ENCODE results near the gene MGA. TPM values are rescaled to one million over a fixed set of nuclear protein-coding genes. Genes with fewer than 3 reads are reported as not detected.

MGA gene
- total RNA-seq, 4 donors from 2014 or later = 25.3 to 39.4 (median 31.5) TPM

- TF ChIP-seq POLR2A (IDR thresholded peaks at IDR 0.05; ENCODE audit: low read depth) (no peak), EP300 (IDR thresholded peaks at IDR 0.05) (no peak), POLR2AphosphoS5 (IDR thresholded peaks at IDR 0.05) (no peak), CTCF (IDR thresholded peaks at IDR 0.05) (no peak)
- Histone ChIP-seq H3K9me3 (no peaks in the 10 kb centered on the region), H3K4me1 (peaks cover 16 to 45% (median 35%) of the 10 kb centered on the region in 4 donors), H3K27ac (replicated peaks in 1 of 4) (no peak overlapping the region), H3K4me3 (no peak overlapping the region), H3K36me3 (no peaks in the 10 kb centered on the region), H3K27me3 (no peaks in the 10 kb centered on the region)
- DNase-seq (ENCODE audit: extremely low spot score) = no peak
- WGBS = 83% methylated on average over 2 of the region's 2 CpGs
- intact Hi-C loops (cut with DNase I) = no loop called here
Observed at GRCh38 chr15:41659190-41659589, 1.0 kb upstream of the MGA start.

GRCh38 chr15:41659855-41660234, 360 bp upstream of the MGA start:
- H3K27me3 ChIP-seq = no peaks in the 10 kb centered on the region
- 13% methylated on average over 21 of the region's 21 CpGs for WGBS
- H3K9me3 ChIP-seq = no peaks in the 10 kb centered on the region
- no peak for DNase-seq (ENCODE audit: extremely low spot score)
- TF ChIP-seq POLR2AphosphoS5 (IDR thresholded peaks at IDR 0.05) (no peak), EP300 (IDR thresholded peaks at IDR 0.05) (no peak), POLR2A (IDR thresholded peaks at IDR 0.05; ENCODE audit: low read depth) (no peak), CTCF (IDR thresholded peaks at IDR 0.05) (no peak)
- H3K36me3 ChIP-seq = no peaks in the 10 kb centered on the region
- peaks cover 16 to 51% (median 37%) of the 10 kb centered on the region in 4 donors for H3K4me1 ChIP-seq
- intact Hi-C loops (cut with DNase I) = loop anchor here (2.0 to 5.0 kb wide), 2 partner anchors 37 to 53 kb away; no protein-coding TSS in a partner anchor
- peak overlapping the region; percentile 72 to 86 (median 81) for H3K27ac ChIP-seq (replicated peaks in 1 of 4)
- peak overlapping the region; percentile 60 to 71 (median 64) for H3K4me3 ChIP-seq

- TF ChIP-seq EP300 (IDR thresholded peaks at IDR 0.05) = no peak
- peak overlapping the region; percentile 75 to 86 (median 81) for H3K27ac ChIP-seq (replicated peaks in 1 of 4)
- intact Hi-C loops (cut with DNase I) = loop anchor here (2.0 to 5.0 kb wide), 2 partner anchors 38 to 54 kb away; no protein-coding TSS in a partner anchor
Observed at GRCh38 chr15:41661078-41661517, 893 bp downstream of the MGA start.

GRCh38 chr15:41661518-41662225, 1.5 kb downstream of the MGA start:
- Histone ChIP-seq H3K36me3 (no peaks in the 10 kb centered on the region), H3K27ac (replicated peaks in 1 of 4) (peak overlapping the region; percentile 75 to 86 (median 81)), H3K4me3 (peak overlapping the region; percentile 60 to 71 (median 64)), H3K4me1 (peaks cover 16 to 53% (median 44%) of the 10 kb centered on the region in 4 donors), H3K9me3 (no peaks in the 10 kb centered on the region), H3K27me3 (no peaks in the 10 kb centered on the region)
- intact Hi-C loops (cut with DNase I) = loop anchor here (2.0 to 5.0 kb wide), 2 partner anchors 39 to 54 kb away; no protein-coding TSS in a partner anchor
- DNase-seq (ENCODE audit: extremely low spot score) = peak; percentile 96
- 0% methylated on average over 40 of the region's 44 CpGs for WGBS
- TF ChIP-seq EP300 (IDR thresholded peaks at IDR 0.05) = no peak
- TF ChIP-seq POLR2AphosphoS5 (IDR thresholded peaks at IDR 0.05) = peak in 1 of 2 donors; percentile 76

More at GRCh38 chr15:41661078-41661517, 893 bp downstream of the MGA start:
- no peaks in the 10 kb centered on the region for H3K36me3 ChIP-seq
- peak overlapping the region; percentile 60 to 71 (median 64) for H3K4me3 ChIP-seq
- H3K9me3 ChIP-seq = no peaks in the 10 kb centered on the region
- DNase-seq (ENCODE audit: extremely low spot score) = no peak
- H3K27me3 ChIP-seq = no peaks in the 10 kb centered on the region
- peaks cover 16 to 53% (median 41%) of the 10 kb centered on the region in 4 donors for H3K4me1 ChIP-seq
- 2% methylated on average over 9 of the region's 9 CpGs for WGBS

GRCh38 chr15:41666353-41666920, 6.2 kb downstream of the MGA start:
- Histone ChIP-seq H3K4me3 (no peak overlapping the region), H3K4me1 (peaks cover 5 to 33% (median 28%) of the 10 kb centered on the region in 4 donors), H3K27ac (replicated peaks in 1 of 4) (no peak overlapping the region), H3K27me3 (no peaks in the 10 kb centered on the region), H3K36me3 (peaks cover 0 to 5% (median 0%) of the 10 kb centered on the region in 4 donors), H3K9me3 (no peaks in the 10 kb centered on the region)
- no peak for DNase-seq (ENCODE audit: extremely low spot score)
- intact Hi-C loops (cut with DNase I) = no loop called here
- TF ChIP-seq EP300 (IDR thresholded peaks at IDR 0.05) = no peak
- TF ChIP-seq CTCF (IDR thresholded peaks at IDR 0.05) = no peak
- TF ChIP-seq POLR2A (IDR thresholded peaks at IDR 0.05; ENCODE audit: low read depth) = no peak
- no peak for TF ChIP-seq POLR2AphosphoS5 (IDR thresholded peaks at IDR 0.05)
- 69% methylated on average over 3 of the region's 3 CpGs for WGBS

Data from esophagus muscularis mucosa (tissue), 4 donors.